Panc1 (cell line): ENCODE results near the gene BNIP5.

Experiments
- POLR2AphosphoS5 ChIP-seq: IDR thresholded peaks from 2 replicates; pipeline ENCODE4 v1.6.1; 2012; ENCODE audit warnings: mild to moderate bottlenecking, low read depth, low read length, moderate library complexity
- TF ChIP-seq, protein P1 (sequence below): fragments of 450-650 bp; IDR thresholded peaks from 2 replicates; pipeline ENCODE4 v1.5.1; 2017; ENCODE audit warnings: mild to moderate bottlenecking

GRCh38 chr6:36383606-36384005 is 46.9 kb upstream of the BNIP5 start:
- TF ChIP-seq, protein P1, sequence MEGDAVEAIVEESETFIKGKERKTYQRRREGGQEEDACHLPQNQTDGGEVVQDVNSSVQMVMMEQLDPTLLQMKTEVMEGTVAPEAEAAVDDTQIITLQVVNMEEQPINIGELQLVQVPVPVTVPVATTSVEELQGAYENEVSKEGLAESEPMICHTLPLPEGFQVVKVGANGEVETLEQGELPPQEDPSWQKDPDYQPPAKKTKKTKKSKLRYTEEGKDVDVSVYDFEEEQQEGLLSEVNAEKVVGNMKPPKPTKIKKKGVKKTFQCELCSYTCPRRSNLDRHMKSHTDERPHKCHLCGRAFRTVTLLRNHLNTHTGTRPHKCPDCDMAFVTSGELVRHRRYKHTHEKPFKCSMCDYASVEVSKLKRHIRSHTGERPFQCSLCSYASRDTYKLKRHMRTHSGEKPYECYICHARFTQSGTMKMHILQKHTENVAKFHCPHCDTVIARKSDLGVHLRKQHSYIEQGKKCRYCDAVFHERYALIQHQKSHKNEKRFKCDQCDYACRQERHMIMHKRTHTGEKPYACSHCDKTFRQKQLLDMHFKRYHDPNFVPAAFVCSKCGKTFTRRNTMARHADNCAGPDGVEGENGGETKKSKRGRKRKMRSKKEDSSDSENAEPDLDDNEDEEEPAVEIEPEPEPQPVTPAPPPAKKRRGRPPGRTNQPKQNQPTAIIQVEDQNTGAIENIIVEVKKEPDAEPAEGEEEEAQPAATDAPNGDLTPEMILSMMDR = no peak
- no peak for TF ChIP-seq POLR2AphosphoS5
